Measurements from ENCODE around the gene PTCD2.

GRCh38 chr5:72400950-72401349 lies 80.8 kb downstream of the PTCD2 start:
- TF ChIP-seq, protein P1, sequence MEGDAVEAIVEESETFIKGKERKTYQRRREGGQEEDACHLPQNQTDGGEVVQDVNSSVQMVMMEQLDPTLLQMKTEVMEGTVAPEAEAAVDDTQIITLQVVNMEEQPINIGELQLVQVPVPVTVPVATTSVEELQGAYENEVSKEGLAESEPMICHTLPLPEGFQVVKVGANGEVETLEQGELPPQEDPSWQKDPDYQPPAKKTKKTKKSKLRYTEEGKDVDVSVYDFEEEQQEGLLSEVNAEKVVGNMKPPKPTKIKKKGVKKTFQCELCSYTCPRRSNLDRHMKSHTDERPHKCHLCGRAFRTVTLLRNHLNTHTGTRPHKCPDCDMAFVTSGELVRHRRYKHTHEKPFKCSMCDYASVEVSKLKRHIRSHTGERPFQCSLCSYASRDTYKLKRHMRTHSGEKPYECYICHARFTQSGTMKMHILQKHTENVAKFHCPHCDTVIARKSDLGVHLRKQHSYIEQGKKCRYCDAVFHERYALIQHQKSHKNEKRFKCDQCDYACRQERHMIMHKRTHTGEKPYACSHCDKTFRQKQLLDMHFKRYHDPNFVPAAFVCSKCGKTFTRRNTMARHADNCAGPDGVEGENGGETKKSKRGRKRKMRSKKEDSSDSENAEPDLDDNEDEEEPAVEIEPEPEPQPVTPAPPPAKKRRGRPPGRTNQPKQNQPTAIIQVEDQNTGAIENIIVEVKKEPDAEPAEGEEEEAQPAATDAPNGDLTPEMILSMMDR (IDR thresholded peaks at IDR 0.05) = no peak
- TF ChIP-seq POLR2A (IDR thresholded peaks at IDR 0.05) = no peak
